ELR (cell line): ENCODE data around the gene NLK.
"Not testable (repeated sequence)": the region's sequence is repeated elsewhere in the genome, so short reads cannot be mapped to it uniquely, and the experiment has no call there.

Experiments
- DNase-seq: peaks from one replicate; pipeline ENCODE4 v3.0.0-alpha.2; 2015; ENCODE audit warnings: low read depth

NLK gene

DNA sequence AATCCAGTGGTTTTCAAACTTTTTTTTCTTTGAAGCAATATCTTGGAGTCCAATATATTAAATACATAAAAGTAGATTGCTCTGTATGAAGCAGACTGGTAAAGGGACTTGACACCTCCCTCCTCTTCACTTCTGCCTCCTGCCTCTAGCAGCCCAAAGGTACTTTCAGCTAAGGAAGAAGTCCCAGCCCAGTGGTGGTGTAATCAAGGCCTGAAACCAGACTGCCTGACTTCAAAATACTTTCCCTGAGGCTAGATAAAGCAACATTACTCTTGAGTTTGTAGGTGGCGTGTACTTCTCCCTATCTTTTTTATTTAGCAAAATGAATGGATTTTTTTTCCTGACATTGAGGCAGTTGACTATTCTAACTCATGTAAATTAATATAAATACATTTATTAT is 154.2 kb downstream of the NLK start:
- no peak for DNase-seq

DNA sequence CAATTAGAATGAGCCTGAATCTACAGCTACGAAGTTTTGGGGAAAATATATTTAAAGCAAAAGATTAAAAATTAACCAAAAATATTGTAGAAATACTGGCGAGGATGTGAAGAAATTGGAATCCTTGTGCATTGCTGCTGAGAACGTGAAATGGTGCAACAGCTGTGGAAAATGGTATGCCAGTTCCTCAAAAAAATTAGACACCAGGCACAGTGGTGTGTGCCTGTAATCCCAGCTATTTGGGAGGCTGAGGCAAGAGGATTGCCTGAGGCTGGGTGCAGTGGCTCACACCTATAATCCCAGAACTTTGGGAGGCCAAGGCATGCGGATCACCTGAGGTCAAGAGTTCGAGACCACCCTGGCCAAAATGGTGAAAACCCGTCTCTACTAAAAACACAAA is 156.6 kb downstream of the NLK start:
- DNase-seq, result no peak

DNA sequence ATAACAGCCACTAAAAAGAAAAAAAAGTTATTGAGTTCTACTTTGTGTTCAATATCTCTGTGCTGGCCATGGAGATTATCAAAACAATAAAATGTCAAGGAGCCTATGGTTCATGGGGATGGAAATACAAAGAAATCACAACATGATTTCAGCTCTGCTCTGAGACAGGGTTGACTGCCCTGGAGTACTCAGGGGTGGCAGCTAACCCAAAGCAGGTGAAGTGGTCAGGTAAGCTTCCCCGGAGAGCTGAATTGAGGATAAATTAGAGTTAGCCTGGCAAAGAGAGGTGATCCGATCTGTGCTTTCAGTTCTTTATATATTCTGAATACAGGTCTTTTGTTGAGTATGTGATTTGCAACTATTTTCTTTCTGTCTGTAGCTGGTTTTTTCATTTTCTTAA is 157.3 kb downstream of the NLK start:
- no peak for DNase-seq

DNA sequence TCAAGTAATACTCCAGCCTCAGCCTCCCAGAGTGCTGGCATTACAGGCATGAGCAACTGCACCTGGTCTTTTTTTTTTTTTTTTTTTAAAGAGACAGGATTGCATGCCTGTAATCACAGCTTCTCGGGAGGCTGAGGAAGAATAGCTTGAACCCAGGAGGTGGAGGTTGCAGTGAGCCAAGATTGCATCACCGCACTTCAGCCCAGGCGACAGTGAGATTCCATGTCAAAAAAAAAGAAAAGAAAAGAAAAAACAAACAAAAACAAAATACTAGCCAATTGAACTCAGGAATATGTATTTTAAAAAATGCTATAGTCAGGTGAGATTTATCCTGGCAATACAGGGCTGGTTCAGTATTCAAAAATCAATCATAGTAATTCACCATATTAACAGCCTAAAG is 158.8 kb downstream of the NLK start:
- no peak for DNase-seq

DNA sequence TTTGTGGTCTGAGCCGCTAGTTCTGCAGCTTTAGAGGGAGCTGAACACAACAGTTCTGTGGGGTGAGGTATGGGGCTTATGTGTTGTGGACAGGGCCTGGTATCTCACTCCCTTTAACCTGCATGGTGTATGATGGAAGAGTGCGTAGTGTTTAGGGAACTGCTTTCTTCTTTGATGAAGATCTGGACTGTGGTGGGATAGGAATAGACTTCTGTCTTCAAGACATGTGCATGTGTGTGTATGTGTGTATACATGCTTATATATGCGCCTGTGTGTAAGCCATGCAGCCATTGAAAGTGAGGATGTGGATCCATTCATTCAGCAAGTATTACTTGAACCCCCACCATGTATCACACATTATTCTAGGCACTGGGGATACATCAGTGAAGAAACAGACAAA is 161.8 kb downstream of the NLK start:
- no peak for DNase-seq

DNA sequence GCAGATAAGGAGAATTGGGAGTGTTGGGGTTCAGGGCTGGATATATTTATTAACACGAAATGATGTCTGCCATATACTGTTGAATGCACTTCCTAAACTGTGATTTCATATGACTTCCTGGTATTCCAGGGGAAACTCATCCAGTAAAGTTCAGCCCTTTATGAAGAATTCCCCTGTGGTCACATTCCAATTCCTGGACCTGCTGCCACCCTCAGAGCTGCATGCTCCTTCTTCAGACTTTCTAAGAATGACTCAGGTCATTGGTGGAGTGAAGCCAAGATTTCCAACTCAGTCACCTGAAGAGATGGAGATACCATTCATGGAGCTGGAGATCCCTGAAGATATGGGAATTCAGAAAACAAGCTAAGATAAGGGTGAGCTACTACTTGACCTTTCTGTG is 162.3 kb downstream of the NLK start:
- peak; percentile 72 for DNase-seq

DNA sequence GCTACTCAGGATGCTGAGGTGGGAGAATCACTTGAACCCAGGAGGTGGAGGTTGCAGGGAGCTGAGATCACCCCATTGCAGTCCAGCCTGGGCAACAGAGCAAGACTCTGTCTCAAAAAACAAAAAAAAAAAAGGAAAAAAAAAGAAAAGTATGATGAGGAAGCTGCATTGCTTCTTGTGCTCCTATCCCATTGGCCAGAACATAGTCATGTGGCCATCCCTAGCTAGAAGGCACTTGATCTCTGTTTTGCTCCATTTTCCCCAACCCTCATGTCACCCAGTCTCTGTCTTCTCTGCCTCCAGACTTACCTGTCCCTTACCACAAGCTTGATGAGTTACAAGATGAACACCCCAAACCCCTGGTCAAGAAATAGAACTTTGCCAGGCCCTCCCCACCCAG is 163.8 kb downstream of the NLK start:
- DNase-seq, result no peak

DNA sequence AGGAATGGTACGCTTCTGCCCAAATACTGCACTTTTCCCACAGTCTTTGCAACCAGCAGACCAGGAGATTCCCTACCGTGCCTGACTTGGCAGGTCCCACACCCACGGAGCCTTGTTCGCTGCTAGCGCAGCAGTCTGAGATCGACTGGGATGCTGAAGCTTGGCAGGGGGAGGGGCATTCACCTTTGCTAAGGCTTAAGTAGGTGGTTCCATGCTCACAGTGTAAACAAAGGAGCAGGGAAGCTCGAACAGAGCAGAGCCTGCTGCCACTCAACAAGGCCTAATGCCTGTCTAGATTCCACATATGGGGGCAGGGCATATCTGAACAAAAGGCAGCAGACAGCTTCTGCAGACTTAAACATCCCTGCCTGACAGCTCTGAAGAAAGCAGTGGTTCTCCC is 169.3 kb downstream of the NLK start:
- no peak for DNase-seq

DNA sequence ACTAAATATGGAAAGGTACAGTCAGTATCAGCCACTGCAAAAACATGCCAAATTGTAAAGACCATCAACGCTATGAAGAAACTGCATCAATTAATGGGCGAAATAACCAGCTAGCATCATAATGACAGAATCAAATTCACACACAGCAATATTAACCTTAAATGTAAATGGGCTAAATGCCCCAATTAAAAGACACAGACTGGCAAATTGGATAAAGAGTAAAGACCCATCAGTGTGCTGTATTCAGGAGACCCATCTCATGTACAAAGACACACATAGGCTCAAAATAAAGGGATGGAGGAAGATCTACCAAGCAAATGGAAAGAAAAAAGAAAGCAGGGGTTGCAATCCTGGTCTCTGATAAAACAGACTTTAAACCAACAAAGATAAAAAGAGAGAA is 171.1 kb downstream of the NLK start:
- not testable (repeated sequence) for DNase-seq

DNA sequence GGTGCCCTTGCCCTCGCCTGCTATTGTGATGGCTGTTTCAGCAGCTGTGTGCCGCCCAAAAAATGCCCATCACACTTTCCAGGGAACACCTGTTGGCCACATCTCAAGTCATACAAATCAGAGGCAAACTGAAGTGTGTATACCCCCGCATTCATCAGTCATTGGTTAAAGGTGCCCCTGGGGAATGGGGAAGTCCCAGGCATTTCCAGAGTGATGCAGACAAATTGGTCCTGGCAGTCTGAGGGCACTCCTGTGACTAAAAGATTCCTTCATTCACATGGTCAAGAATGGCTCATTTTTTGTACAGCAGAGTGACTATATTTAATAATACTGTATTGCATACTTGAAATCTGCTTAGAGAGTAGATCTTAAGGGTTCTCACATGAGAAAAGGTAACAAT is 173.6 kb downstream of the NLK start:
- no peak for DNase-seq

DNA sequence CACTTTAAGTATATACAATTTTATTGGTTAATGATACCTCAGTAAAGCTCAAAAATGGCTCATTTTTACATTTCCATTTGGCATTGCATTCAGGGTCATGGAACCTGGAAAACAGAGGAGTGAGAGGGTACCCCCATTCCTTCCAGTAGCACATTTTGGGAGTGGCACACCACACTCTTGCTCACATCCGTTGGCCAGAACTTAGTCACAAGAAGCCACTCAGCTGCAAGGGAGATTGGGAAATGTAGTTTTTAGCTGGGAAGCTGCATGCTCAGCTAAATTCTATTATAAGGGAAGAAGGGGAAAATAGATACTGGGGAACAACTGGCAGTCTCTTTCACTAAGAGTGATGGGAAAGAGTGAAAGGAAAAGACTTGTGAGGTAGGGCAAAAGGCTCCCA is 174.1 kb downstream of the NLK start:
- peak; percentile 80 for DNase-seq

DNA sequence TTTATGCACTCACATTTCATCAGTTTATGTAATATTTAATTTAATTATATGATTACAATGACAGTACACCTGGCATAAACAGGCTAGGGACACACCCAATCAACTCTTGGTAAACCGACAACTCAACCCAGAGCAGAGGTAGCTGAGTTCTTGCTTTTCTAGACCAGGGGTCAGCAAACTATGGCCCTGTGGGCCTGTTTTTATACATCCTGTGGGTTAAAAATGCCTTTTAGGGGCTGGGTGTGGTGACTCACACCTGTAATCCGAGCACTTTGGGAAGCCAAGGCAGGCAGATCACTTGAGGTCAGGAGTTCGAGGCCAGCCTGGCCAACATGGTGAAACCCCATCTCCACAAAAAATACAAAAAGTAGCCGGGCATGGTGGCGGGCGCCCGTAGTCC is 177.3 kb downstream of the NLK start:
- DNase-seq, result peak; percentile 46

DNA sequence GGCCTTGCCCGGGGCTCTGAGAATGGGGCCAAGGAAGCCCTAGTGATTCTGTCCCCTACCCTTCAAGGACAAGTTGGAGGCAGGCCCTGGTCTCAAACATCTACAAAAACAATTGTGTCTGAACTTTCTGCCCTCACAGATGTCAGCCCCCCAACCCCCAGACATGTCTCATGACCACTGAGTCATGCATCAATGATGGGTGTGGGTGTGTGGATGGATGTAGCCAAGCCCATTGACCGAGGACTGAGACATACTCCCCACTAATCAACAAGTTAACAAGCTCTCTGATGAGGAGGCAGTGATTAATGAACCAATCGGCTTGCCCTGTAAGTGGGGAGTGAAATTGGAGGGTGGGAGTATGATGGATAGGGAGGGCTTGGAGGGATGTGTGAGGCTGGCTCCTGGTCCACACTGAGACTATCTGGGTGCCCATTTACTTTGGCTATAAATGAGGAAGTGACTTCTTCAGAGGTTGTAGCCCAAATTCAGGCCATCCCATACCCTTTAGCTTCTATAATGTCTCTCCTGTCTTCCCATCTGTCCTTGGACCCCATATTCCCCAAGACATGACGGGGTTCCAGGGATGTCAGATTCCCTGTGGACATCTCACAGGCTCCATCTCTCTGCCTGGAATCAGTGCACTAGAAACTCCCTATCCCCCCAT is 179.4 kb downstream of the NLK start:
- DNase-seq, result peak; percentile 29

DNA sequence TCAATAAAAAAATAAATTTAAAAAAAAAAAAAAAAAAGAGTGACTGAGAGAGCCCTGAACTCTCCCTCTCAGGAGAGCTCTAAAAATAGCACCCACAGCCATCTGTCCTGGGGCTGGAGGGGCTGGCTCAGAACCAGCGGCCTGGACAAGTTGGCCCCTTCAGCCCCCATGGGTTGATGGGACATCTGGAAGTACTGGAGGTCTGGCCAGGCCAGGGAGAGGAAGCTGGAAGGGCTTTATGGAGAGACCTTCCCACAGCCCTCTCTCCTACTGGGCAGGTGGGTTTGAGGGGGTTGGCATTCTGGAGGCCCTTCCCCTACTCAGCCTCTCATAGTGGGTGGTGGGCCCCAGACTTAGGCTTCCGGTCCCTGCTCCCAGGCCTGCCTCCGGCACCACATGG is 182.8 kb downstream of the NLK start:
- no peak for DNase-seq

DNA sequence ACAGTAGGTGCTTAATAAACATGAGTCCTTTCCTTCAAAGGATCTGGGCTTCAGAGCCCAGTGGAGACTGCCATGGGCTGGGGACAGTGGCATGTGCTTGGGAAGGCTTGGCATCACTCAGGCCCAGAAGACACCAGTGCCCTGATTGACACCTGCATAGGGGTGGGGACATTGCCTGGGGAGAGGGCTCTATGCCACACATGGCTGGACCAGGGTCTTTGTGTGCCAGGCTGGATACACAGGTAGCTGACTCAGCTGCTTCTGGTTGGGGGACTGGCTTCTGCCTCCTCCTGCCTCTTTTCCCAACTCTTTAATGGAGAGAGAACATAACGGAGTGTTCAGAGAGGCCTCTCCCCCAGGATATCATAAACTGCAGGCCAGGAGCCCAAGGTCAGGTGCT is 183.4 kb downstream of the NLK start:
- DNase-seq, result no peak

DNA sequence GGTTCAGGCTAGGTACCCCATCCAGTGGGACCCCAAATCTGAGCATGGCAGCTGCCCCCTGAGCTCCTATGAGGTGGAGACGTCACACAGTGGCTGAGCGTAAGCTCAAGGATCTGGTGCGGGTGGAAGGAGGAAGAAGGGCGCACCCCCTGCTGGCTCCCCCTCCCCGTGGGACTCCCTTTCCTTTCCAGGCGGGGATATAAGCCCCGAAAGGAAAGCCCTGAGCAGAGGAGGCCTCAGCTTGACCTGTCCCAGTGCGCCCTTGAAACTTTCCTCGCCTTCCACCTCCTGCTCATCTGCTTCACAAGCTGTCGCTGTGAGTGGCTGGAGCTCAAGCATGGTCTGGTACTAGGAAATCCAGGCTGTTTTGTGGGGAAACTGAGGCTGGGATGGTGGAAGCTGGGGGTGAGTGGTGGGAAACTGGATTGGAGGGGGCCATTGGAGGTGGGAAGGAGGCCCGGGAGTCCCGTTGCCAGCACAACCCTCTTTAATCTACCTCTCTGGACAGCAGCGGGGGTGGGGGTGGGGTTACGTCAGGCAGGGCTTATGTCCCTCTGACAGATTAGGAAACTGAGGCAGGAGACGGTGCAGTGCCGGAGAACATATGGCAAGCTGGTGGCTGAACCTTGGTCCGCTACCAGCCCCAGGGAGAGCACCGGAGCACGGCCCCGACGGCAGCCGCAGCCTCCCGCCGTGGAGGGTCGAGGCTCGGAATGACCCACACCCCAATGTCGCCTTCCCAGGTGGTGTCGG is 184.3 kb downstream of the NLK start:
- no peak for DNase-seq

DNA sequence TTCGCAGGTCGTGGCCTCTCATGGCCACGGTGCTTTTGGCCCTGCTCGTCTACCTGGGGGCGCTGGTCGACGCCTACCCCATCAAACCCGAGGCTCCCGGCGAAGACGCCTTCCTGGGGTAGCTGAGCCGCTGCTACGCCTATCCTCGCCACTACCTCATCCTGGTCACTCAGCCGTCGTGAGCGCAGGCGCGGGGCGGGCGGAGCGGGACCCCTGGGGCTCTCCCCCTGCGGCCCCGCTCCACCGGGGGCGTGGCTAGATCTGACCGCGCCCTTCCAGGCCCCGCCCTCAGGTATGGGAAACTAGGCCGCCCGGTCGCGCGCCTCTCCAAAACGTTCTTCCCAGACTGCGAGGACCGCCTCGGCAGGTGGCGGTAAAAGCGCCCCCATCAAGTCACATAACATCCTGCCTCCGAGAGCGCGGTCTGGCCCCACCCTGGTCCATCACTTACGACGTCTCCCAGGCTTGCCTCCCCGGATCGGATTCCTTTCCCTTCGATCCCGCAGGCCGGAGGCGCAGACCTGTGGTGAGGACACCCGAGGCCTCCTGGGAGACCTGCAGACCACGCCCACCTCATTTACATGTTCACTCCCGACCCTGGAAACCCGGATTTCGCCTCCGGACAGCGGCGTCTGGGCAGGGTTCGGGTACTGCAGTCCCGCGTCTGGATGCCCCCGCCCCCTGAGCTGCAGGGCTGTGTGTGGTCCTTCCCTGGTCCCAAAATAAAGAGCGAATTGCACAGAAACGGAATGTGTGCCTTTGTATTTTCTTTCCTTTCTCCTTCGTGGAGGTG is 185.0 kb downstream of the NLK start:
- DNase-seq, result peak; percentile 34

DNA sequence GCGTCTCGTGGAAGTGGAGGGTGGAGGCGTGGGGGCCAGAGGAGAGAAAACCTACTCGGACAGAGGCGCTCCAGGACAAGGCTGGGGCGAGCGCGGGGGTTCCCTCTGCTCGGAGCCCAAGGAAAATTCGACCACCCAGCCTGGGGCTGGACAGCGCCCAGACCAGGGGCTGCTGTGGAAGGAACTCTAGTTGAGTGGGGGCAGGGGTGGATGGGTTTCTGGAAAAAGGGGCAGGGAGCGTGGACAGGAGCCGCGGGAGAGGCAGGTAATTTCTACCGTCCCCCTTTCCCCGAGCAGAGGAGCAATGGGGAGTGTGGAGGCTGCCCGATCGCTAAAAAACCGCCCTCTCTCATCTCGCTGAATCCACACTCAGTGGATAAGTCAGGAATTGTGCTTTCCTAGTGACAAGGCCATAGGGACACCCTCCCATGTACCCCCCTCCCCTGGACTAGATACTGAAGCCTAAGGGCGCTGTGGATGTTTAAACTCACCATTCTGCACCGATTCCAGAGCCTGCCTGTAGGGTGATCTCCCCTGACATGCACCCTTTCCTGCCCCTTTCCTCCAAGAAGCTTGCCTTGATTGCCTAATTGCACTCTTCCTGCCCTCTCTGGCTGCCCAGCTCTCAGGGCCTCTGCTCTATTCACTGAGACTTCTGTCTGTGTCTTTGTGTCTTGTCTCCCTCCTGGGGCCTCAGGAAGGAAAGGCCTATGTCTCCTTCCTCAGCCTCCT is 185.8 kb downstream of the NLK start:
- no peak for DNase-seq

DNA sequence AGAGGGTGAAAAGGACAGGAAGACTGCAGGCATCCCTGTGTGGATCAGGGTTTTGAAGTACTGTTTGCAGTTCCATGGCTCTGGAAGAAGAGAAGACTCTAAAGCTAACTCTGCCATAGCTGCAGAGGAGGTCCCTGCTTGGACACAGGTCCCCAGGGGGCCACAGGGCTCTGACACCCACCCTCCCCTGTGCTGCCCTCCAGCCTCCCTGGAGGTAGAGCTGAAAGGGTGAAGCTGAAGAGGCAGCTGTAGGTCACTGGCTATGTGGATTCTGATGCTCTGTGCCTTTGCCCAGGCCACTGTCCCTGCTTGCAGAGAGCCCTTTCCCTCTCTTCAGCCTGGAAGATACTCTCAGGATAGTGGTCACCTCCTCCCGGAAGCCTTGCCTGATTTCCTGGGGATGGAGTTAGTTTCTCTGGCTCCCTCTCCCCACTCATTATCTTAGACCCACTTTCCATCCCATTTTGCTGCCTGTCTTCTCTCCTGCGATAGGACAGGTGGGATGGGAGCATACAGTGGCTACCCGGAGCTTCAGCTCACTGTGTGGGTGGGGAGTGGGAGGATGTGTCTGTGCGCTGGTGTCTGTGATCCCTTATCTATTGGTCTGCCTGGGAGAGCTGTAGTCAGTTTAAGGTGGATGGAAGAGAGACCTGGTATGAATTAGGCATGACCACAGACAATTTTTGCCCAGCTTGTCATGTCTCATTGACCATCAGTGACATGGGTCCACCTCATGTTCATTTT is 186.7 kb downstream of the NLK start:
- DNase-seq, result no peak

DNA sequence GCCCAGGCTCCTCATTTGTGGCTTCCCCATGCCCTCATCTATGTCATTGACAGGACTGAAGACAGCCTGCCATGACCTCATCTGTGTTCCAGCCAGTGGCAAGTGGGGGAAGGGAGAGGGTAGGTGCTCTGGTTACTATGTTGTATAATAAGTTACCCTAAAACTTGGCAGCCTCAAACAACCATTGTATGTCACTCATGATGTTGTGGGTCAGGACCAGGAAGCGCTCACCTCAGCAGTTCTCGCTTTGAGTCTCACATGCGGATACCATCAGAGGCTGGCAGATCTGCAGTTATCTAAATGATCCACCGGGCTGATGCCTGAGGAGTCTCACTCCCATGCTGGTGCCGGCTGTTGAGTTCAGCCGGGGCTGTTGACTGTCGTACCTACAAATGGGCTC is 187.5 kb downstream of the NLK start:
- no peak for DNase-seq

DNA sequence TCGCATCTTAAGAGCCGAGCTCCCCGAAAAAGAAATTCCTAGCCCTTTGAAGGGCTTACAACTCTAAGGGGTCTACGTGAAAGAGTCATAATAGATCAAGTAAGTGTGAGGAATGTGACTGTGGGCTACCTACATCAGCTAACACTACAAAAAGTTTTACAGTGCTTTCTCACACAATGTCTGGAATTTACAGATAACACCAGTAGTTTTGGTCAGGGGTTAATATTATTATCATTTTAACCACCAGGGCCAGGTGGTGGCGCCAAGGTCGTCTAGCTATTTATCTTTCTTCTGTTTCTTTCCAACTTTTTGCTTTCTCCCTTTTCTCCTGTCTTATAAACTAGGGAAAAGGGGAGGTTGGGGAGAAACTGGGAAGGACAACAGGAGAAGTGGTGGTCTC is 188.1 kb downstream of the NLK start:
- not testable (repeated sequence) for DNase-seq

DNA sequence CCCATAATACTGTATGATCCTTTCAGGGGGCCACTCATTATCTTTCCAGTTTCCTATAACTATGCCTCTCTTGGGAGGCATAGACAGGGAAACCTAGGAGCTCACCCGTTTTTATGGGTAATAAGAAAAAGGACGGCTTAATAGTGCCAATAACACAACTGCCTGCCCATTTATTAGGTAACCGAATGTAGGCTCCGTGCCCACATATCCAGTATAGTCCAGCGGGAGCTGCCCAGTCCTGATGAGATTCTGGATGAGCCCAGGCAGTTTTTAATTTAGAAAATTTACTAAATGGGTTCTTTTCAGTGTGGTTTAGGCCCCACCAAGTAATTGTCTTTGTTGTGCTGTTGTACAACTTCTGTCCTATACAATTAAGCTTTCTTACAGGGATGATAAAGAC is 189.1 kb downstream of the NLK start:
- not testable (repeated sequence) for DNase-seq
